ENCODE measurements around the gene SLC16A7. TPM values are rescaled to one million over a fixed set of nuclear protein-coding genes. Genes with fewer than 3 reads are reported as not detected.

SLC16A7 gene
- total RNA-seq, 2 donors from 2014 or later, result 2.2 to 3.6 TPM

DNA sequence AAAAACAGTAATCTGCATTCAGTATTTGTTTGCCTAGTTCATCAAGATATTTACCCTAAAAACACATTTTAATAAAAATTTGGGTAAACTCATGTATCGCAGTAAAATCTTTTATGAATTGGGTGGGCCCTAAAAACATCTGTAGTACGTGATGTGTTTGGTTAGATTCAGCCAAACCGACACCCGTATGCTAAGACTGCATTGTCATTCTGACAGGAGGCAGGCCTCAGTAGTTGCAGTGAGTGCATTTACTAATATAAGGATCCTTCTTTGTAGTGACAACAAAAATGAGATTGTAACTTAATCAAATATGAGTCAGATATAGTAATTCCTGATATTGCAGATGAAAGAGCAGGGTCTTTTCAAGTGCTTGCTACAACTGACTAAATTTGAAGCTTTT lies 191.8 kb downstream of the SLC16A7 start:
- Mint-ChIP-seq H3K27ac (peak overlapping the region; percentile 56), H3K4me1 (no peaks in the 10 kb centered on the region), H3K4me3 (no peak overlapping the region), H3K27me3 (ENCODE audit: insufficient read depth) (no peaks in the 10 kb centered on the region), H3K9me3 (no peaks in the 10 kb centered on the region), H3K36me3 (ENCODE audit: low read depth) (no peaks in the 10 kb centered on the region)
- Histone ChIP-seq H3K9ac (ENCODE audit: extremely low read depth, low read length, poor library complexity, severe bottlenecking) (no peak overlapping the region), H3K4me1 (ENCODE audit: control insufficient read depth, insufficient read depth, low read length) (no peaks in the 10 kb centered on the region), H3K9me3 (ENCODE audit: control insufficient read depth, low read length) (no peaks in the 10 kb centered on the region), H3K27me3 (ENCODE audit: control insufficient read depth, insufficient read depth, low read length, poor library complexity, severe bottlenecking) (no peaks in the 10 kb centered on the region), H3K27ac (ENCODE audit: low read depth, low read length) (no peak overlapping the region), H3K4me3 (ENCODE audit: low read length) (no peak overlapping the region), H3K36me3 (ENCODE audit: control insufficient read depth, insufficient read depth, low read length) (no peaks in the 10 kb centered on the region)
- TF ChIP-seq, protein P1, sequence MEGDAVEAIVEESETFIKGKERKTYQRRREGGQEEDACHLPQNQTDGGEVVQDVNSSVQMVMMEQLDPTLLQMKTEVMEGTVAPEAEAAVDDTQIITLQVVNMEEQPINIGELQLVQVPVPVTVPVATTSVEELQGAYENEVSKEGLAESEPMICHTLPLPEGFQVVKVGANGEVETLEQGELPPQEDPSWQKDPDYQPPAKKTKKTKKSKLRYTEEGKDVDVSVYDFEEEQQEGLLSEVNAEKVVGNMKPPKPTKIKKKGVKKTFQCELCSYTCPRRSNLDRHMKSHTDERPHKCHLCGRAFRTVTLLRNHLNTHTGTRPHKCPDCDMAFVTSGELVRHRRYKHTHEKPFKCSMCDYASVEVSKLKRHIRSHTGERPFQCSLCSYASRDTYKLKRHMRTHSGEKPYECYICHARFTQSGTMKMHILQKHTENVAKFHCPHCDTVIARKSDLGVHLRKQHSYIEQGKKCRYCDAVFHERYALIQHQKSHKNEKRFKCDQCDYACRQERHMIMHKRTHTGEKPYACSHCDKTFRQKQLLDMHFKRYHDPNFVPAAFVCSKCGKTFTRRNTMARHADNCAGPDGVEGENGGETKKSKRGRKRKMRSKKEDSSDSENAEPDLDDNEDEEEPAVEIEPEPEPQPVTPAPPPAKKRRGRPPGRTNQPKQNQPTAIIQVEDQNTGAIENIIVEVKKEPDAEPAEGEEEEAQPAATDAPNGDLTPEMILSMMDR (conservative IDR thresholded peaks at IDR 0.05), result no peak
- WGBS, 2 experiments (ENCODE audit: insufficient coverage in 1 of 2, insufficient read length in 1 of 2), result 61 to 90% methylated on average over 4 of the region's 4 CpGs
- no peak for DNase-seq

GRCh38 chr12:59792647-59793046 lies 196.8 kb downstream of the SLC16A7 start:
- WGBS, 2 experiments (ENCODE audit: insufficient coverage in 1 of 2, insufficient read length in 1 of 2), result 90% methylated on average over 1 of the region's 1 CpG; no CpG with 5 or more reads in 1 of the 2 experiments
- no peaks in the 10 kb centered on the region for H3K27me3 Mint-ChIP-seq (ENCODE audit: insufficient read depth)
- H3K9me3 Mint-ChIP-seq, result no peaks in the 10 kb centered on the region

GRCh38 chr12:59803735-59804134 lies 207.9 kb downstream of the SLC16A7 start:
- H3K4me3 ChIP-seq (ENCODE audit: low read length), result no peak overlapping the region
- 80 to 100% methylated on average over 1 of the region's 1 CpG for WGBS, 2 experiments (ENCODE audit: insufficient coverage in 1 of 2, insufficient read length in 1 of 2)
- no peak overlapping the region for H3K27ac Mint-ChIP-seq
- H3K27me3 Mint-ChIP-seq (ENCODE audit: insufficient read depth), result no peaks in the 10 kb centered on the region
- H3K4me1 Mint-ChIP-seq, result peaks cover 8% of the 10 kb centered on the region
- H3K4me3 Mint-ChIP-seq, result no peak overlapping the region
- H3K36me3 ChIP-seq (ENCODE audit: control insufficient read depth, insufficient read depth, low read length), result no peaks in the 10 kb centered on the region
- no peaks in the 10 kb centered on the region for H3K36me3 Mint-ChIP-seq (ENCODE audit: low read depth)
- H3K27me3 ChIP-seq (ENCODE audit: control insufficient read depth, insufficient read depth, low read length, poor library complexity, severe bottlenecking), result no peaks in the 10 kb centered on the region
- TF ChIP-seq, protein P1 (conservative IDR thresholded peaks at IDR 0.05), result no peak
- H3K9me3 ChIP-seq (ENCODE audit: control insufficient read depth, low read length), result no peaks in the 10 kb centered on the region
- no peaks in the 10 kb centered on the region for H3K4me1 ChIP-seq (ENCODE audit: control insufficient read depth, insufficient read depth, low read length)
- DNase-seq, result no peak
- H3K9me3 Mint-ChIP-seq, result peaks cover 2% of the 10 kb centered on the region
- H3K9ac ChIP-seq (ENCODE audit: extremely low read depth, low read length, poor library complexity, severe bottlenecking), result no peak overlapping the region
- H3K27ac ChIP-seq (ENCODE audit: low read depth, low read length), result no peak overlapping the region

More at GRCh38 chr12:59792647-59793046, 196.8 kb downstream of the SLC16A7 start:
- TF ChIP-seq, protein P1 (conservative IDR thresholded peaks at IDR 0.05), result no peak
- H3K36me3 Mint-ChIP-seq (ENCODE audit: low read depth), result no peaks in the 10 kb centered on the region
- H3K27ac Mint-ChIP-seq, result no peak overlapping the region
- no peak for DNase-seq
- Histone ChIP-seq H3K27me3 (ENCODE audit: control insufficient read depth, insufficient read depth, low read length, poor library complexity, severe bottlenecking) (no peaks in the 10 kb centered on the region), H3K36me3 (ENCODE audit: control insufficient read depth, insufficient read depth, low read length) (no peaks in the 10 kb centered on the region), H3K4me1 (ENCODE audit: control insufficient read depth, insufficient read depth, low read length) (no peaks in the 10 kb centered on the region), H3K4me3 (ENCODE audit: low read length) (no peak overlapping the region), H3K9ac (ENCODE audit: extremely low read depth, low read length, poor library complexity, severe bottlenecking) (no peak overlapping the region), H3K27ac (ENCODE audit: low read depth, low read length) (no peak overlapping the region), H3K9me3 (ENCODE audit: control insufficient read depth, low read length) (no peaks in the 10 kb centered on the region)
- H3K4me3 Mint-ChIP-seq, result no peak overlapping the region
- H3K4me1 Mint-ChIP-seq, result no peaks in the 10 kb centered on the region

All from endodermal cell (in vitro differentiated cells).